Cardiac muscle cell (in vitro differentiated cells and primary cell): ENCODE measurements around the gene CTIF. TPM values are rescaled to one million over a fixed set of nuclear protein-coding genes. Genes with fewer than 3 reads are reported as not detected.

Source experiments
- DNase-seq, 2 donors: peaks; one replicate each; pipeline versions ENCODE4 v3.0.0 to v3.0.0-alpha.2; 2010 to 2017; ENCODE audit warnings: low read depth in 1 of 2, low spot score in 1 of 2
- H3K27ac ChIP-seq: fragments of 200-600 bp; sonication (generic); 2 replicates; pipeline ENCODE4 v1.5.1; 2016
- H3K27me3 ChIP-seq: fragments of 200-600 bp; sonication (generic); 2 replicates; pipeline ENCODE4 v1.6.0; 2016; ENCODE audit warnings: control low read depth
- H3K36me3 ChIP-seq: fragments of 200-600 bp; sonication (generic); 2 replicates; pipeline ENCODE4 v1.5.1; 2016; ENCODE audit warnings: control low read depth
- H3K4me1 ChIP-seq: fragments of 200-600 bp; sonication (generic); 2 replicates; pipeline ENCODE4 v1.8.1; 2017; ENCODE audit warnings: low read depth, mild to moderate bottlenecking, mixed run types
- H3K4me3 ChIP-seq: fragments of 200-600 bp; sonication (generic); 2 replicates; pipeline ENCODE4 v1.5.1; 2016; ENCODE audit warnings: mild to moderate bottlenecking
- H3K9me3 ChIP-seq: fragments of 200-600 bp; sonication (generic); 2 replicates; pipeline ENCODE4 v1.5.1; 2017; ENCODE audit warnings: low read depth, mild to moderate bottlenecking, control low read depth
- CTCF ChIP-seq: IDR thresholded peaks from 2 replicates; pipeline ENCODE4 v1.5.1; 2012; ENCODE audit warnings: low read depth, mild to moderate bottlenecking, low read length
- polyA plus RNA-seq: library from polyadenylated mRNA; unstranded; fragments of >200 nt; fragmentation: Nextera tagmentation; extraction: Ambion mirVana; gene quantifications from 2 replicates; pipeline ENCODE4 v1.2.1, GENCODE V29; 2016
- total RNA-seq: library from RNA; depleted of rRNA; stranded (reverse); fragments of >200 nt; gene quantifications from 2 replicates; pipeline ENCODE4 v1.2.3, GENCODE V29; 2016

Gene CTIF
- total and polyA plus RNA-seq, 2 experiments from 2014 or later: 16.5 to 22.0 TPM

- Histone ChIP-seq H3K27ac (no peak overlapping the region), H3K4me3 (no peak overlapping the region), H3K27me3 (no peaks in the 10 kb centered on the region), H3K36me3 (no peaks in the 10 kb centered on the region), H3K9me3 (no peaks in the 10 kb centered on the region), H3K4me1 (peaks cover 15% of the 10 kb centered on the region)
- no peak for TF ChIP-seq CTCF
- no peak for DNase-seq
These were observed 266.2 kb downstream of the CTIF start for GRCh38 chr18:48804856-48805610.

GRCh38 chr18:48805826-48806535 lies 267.1 kb downstream of the CTIF start:
- no peak for TF ChIP-seq CTCF
- no peaks in the 10 kb centered on the region for H3K27me3 ChIP-seq
- DNase-seq: no peak
- no peaks in the 10 kb centered on the region for H3K9me3 ChIP-seq
- H3K4me1 ChIP-seq: peaks cover 15% of the 10 kb centered on the region
- H3K4me3 ChIP-seq: no peak overlapping the region
- H3K36me3 ChIP-seq: no peaks in the 10 kb centered on the region
- no peak overlapping the region for H3K27ac ChIP-seq

DNA sequence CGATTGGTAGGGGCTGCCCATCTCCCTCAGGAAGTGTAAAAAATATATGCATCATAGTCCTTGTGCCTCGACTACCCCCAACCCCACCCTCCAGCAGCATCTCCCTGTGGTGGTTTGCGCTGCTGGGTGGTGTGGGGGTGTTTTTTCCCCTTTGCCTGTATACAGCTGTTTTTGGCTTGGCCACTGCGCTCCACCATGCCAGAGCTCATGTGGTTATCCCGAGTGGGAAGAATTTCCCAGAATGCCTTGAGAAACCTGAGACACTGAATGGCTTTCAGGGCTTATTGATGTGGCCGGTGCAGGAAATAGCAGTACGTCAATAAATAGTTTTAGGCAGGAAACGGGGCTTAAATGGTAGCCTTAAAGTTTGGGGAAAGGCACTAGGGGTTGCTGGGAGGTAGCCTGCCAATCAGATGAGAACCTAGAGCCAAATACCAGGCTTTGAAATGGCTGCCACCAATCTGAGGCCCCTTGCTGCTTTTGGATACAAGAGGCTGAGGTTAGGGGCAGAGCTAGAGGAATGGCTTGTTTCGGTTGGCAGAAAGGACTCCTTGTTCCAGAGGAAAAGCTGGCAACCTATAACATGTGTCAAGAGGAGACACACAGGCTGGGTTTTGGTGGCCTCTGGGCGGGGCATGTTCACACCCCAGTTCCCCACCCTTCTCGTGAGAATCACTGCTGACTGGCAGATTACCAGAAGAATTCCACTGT lies 267.9 kb downstream of the CTIF start:
- Histone ChIP-seq H3K27ac (no peak overlapping the region), H3K27me3 (no peaks in the 10 kb centered on the region), H3K9me3 (no peaks in the 10 kb centered on the region), H3K4me1 (peaks cover 15% of the 10 kb centered on the region), H3K4me3 (no peak overlapping the region), H3K36me3 (no peaks in the 10 kb centered on the region)
- DNase-seq: no peak
- TF ChIP-seq CTCF: no peak

GRCh38 chr18:48808476-48808875 lies 269.6 kb downstream of the CTIF start:
- Histone ChIP-seq H3K4me3 (no peak overlapping the region), H3K27me3 (no peaks in the 10 kb centered on the region), H3K36me3 (no peaks in the 10 kb centered on the region), H3K9me3 (no peaks in the 10 kb centered on the region), H3K27ac (no peak overlapping the region), H3K4me1 (peaks cover 2% of the 10 kb centered on the region)
- DNase-seq: no peak
- TF ChIP-seq CTCF: no peak

- no peak for TF ChIP-seq CTCF
- no peak overlapping the region for H3K27ac ChIP-seq
- H3K4me1 ChIP-seq: peaks cover 10% of the 10 kb centered on the region
- no peaks in the 10 kb centered on the region for H3K27me3 ChIP-seq
- H3K36me3 ChIP-seq: no peaks in the 10 kb centered on the region
- no peaks in the 10 kb centered on the region for H3K9me3 ChIP-seq
- H3K4me3 ChIP-seq: no peak overlapping the region
- DNase-seq: no peak
These were observed 270.5 kb downstream of the CTIF start for GRCh38 chr18:48809365-48809764.
